Thymus (tissue), 11 donors: ENCODE data around the gene RFX2. TPM values are rescaled to one million over a fixed set of nuclear protein-coding genes. Genes with fewer than 3 reads are reported as not detected.
"Not testable (repeated sequence)": the region's sequence is repeated elsewhere in the genome, so short reads cannot be mapped to it uniquely, and the experiment has no call there.

Experiments
- DNase-seq, 9 donors: peaks; one replicate each; pipeline ENCODE4 v3.0.0-alpha.2; 2013; ENCODE audit warnings: low spot score in 9 of 9, low read depth in 6 of 9, missing footprints in 1 of 9
- H3K27ac ChIP-seq, 2 donors: one replicate each; pipeline ENCODE4 v1.5.1; 2013; ENCODE audit warnings: control low read depth in 1 of 2, low read depth in 1 of 2, low read length in 1 of 2, mild to moderate bottlenecking in 1 of 2, moderate library complexity in 1 of 2
- H3K27me3 ChIP-seq, 2 donors: one replicate each; pipeline ENCODE4 v1.5.1; 2013; ENCODE audit warnings: low read length in 1 of 2; ENCODE audit not compliant: control insufficient read depth in 2 of 2, insufficient read depth in 1 of 2
- H3K36me3 ChIP-seq, 2 donors: one replicate each; pipeline ENCODE4 v1.5.1; 2013; ENCODE audit warnings: low read length in 1 of 2, mild to moderate bottlenecking in 1 of 2, moderate library complexity in 1 of 2; ENCODE audit not compliant: control insufficient read depth in 2 of 2, insufficient read depth in 2 of 2
- H3K4me1 ChIP-seq, 2 donors: one replicate each; pipeline ENCODE4 v1.5.1; 2013; ENCODE audit warnings: low read length in 2 of 2; ENCODE audit not compliant: control insufficient read depth in 2 of 2, insufficient read depth in 2 of 2
- H3K4me3 ChIP-seq, 2 donors: one replicate each; pipeline ENCODE4 v1.5.1; 2013; ENCODE audit warnings: low read length in 2 of 2, control low read depth in 1 of 2, mild to moderate bottlenecking in 1 of 2
- H3K9me3 ChIP-seq, 2 donors: one replicate each; pipeline ENCODE4 v1.5.1; 2013; ENCODE audit warnings: low read length in 1 of 2, mild to moderate bottlenecking in 1 of 2; ENCODE audit not compliant: control insufficient read depth in 2 of 2, insufficient read depth in 1 of 2
- WGBS: extraction: QIAGEN DNeasy Blood & Tissue Kit; methylation state at CpG from one replicate; pipeline ENCODE4 v1.1.7; 2013; 5-methylcytosine and 5-hydroxymethylcytosine counted together
- polyA plus RNA-seq: library from polyadenylated mRNA; stranded (reverse); fragments of 200-250 nt; gene quantifications from one replicate; pipeline ENCODE4 v1.2.3, GENCODE V29; 2013
- total RNA-seq: library from RNA; stranded (reverse); fragments of 120-200 nt; gene quantifications from one replicate; pipeline ENCODE4 v1.2.4, GENCODE V29; 2013
- donor health status: healthy.

The RFX2 gene
- total and polyA plus RNA-seq, 2 donors = 3.4 to 4.6 TPM

DNA sequence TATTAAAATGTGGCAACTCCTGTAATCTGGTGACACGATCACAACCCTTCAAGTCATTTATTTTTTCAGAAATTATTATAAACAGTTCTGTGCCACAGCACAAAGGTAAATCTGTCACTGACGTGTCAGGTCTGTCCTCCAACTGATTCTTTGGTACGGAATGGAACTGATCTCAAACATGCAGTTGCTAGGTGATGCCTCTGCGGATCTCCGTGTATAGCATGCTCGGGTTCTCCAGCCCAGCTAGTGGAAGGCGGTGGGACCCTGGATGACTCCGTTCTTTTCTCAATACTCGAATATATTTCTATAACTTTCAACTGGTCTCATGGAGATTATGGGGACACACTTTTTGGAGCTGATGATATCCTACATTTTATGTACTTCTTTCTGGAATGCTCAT is 143.4 kb downstream of the RFX2 start:
- Histone ChIP-seq H3K4me1 (peaks cover 30 to 82% of the 10 kb centered on the region in 2 donors), H3K36me3 (peaks cover 27 to 41% of the 10 kb centered on the region in 2 donors), H3K4me3 (no peak overlapping the region), H3K27ac (no peak overlapping the region), H3K9me3 (peaks cover 0 to 5% of the 10 kb centered on the region in 2 donors), H3K27me3 (no peaks in the 10 kb centered on the region)
- no peak for DNase-seq
- WGBS = 97% methylated on average over 9 of the region's 9 CpGs

DNA sequence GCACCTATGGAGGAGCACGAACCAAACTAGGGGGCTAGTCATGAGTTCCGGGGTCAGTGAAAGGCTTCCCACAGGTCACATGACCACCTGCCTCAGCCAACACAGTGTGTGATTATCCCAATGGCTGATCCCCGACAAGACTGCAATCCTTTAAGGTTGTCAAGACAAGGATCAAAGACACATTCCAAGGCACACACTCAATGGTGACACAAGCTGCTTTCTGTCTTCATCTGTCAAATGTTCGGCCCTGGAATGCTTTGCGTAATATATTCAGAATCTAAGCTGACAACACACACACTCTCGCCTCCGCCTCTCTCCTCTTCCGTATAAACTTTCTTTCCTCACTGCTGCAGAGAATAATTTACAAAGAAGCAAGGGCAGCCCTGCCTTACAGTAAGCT is 144.1 kb downstream of the RFX2 start:
- Histone ChIP-seq H3K27me3 (no peaks in the 10 kb centered on the region), H3K9me3 (peaks cover 0 to 5% of the 10 kb centered on the region in 2 donors), H3K4me1 (peaks cover 29 to 82% of the 10 kb centered on the region in 2 donors), H3K27ac (no peak overlapping the region), H3K4me3 (no peak overlapping the region), H3K36me3 (peaks cover 27 to 38% of the 10 kb centered on the region in 2 donors)
- no peak for DNase-seq
- 95% methylated on average over 8 of the region's 8 CpGs for WGBS

DNA sequence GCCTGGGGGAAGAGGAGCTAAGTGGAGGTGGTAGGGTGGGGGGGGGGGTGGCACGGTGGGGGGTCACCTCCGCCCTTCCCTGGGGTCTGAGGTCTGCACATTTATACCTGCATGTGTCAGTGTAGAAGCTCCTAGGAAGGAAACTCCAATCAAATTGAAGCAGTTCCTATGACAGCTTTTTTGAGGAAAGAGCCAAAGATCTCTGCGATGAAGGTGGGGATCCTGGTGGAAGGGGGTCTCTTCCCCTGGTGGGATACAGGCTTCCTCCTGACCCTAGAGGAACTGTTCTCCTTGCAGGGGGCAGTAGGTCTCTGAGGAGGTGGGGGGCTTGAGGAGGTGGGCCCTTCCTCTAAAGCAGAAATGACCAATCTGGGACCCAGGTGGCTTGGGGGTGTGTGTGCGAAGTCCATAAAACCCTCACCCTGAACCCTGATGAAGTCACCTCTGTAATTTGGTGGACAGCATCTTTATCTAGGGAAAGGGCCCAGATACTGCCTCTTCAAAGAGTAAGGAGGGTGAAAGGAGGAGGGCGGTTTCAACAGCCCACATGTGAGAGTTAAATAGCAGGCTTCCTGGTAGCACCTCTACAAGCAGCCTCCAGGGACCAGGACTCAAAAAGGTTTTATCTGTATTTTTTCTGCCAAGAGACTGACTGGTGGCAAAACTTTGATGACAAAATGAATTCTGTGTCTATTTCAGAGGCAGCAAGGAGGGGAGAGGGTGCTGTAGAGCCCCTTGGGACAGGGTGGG is 145.3 kb downstream of the RFX2 start:
- 91% methylated on average over 5 of the region's 5 CpGs for WGBS
- peaks cover 0 to 5% of the 10 kb centered on the region in 2 donors for H3K9me3 ChIP-seq
- DNase-seq = peak in 1 of 9 donors; percentile 59

DNA sequence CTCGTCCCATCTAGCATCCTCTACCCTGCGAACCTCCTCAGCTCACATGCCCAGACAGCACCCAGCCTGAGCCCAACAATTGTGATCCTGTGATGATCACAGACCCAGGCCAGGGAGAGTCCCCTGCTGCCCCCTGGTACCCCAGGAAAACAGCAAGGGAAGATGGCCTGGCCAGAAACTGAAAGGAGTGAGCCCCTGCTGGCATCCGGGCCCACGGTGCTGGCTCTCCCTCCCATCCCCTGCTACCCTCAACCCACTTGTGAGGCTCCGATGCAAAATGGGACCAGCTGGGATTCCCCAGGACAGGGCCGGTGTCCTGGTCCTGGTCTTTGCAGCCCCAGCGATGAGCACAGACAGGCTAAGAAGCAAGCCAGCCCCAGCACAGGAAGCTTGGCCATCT is 146.4 kb downstream of the RFX2 start:
- WGBS = 98% methylated on average over 7 of the region's 7 CpGs
- no peaks in the 10 kb centered on the region for H3K27me3 ChIP-seq
- H3K4me1 ChIP-seq = peaks cover 43 to 89% of the 10 kb centered on the region in 2 donors
- peaks cover 24 to 27% of the 10 kb centered on the region in 2 donors for H3K36me3 ChIP-seq
- no peak overlapping the region for H3K4me3 ChIP-seq
- no peak for DNase-seq
- H3K9me3 ChIP-seq = peaks cover 0 to 5% of the 10 kb centered on the region in 2 donors
- peak overlapping the region; percentile 6 to 97 for H3K27ac ChIP-seq

More for the DNA sequence above, 145.3 kb downstream of the RFX2 start:
- Histone ChIP-seq H3K4me1 (peaks cover 33 to 88% of the 10 kb centered on the region in 2 donors), H3K27me3 (no peaks in the 10 kb centered on the region), H3K4me3 (no peak overlapping the region), H3K27ac (peak overlapping the region in 1 of 2 donors; percentile 78), H3K36me3 (peaks cover 26 to 38% of the 10 kb centered on the region in 2 donors)

DNA sequence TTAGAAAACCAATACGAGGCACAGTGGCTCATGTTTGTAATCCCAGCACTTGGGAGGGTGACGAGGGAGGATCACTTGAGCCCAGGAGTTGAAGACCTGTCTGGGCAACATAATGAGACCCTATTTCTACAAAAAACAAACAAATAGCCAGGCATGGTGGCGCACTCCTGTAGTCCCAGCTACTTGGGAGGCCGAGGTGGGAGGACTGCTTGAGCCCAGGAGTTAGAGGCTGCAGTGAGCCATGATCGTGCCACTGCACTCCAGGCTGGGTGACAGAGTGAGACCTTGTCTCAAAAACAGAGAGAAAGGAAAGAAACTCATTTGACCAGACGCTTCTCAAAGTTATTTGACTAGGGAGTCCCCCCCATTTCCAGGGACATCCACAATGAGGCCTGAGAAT is 147.0 kb downstream of the RFX2 start:
- H3K9me3 ChIP-seq, H3K4me3 ChIP-seq, H3K27me3 ChIP-seq, DNase-seq: not testable (repeated sequence)
- H3K27ac ChIP-seq = peak overlapping the region; percentile 21 to 97
- peaks cover 26 to 27% of the 10 kb centered on the region in 2 donors for H3K36me3 ChIP-seq
- 96% methylated on average over 6 of the region's 6 CpGs for WGBS
- H3K4me1 ChIP-seq = peaks cover 49 to 89% of the 10 kb centered on the region in 2 donors

DNA sequence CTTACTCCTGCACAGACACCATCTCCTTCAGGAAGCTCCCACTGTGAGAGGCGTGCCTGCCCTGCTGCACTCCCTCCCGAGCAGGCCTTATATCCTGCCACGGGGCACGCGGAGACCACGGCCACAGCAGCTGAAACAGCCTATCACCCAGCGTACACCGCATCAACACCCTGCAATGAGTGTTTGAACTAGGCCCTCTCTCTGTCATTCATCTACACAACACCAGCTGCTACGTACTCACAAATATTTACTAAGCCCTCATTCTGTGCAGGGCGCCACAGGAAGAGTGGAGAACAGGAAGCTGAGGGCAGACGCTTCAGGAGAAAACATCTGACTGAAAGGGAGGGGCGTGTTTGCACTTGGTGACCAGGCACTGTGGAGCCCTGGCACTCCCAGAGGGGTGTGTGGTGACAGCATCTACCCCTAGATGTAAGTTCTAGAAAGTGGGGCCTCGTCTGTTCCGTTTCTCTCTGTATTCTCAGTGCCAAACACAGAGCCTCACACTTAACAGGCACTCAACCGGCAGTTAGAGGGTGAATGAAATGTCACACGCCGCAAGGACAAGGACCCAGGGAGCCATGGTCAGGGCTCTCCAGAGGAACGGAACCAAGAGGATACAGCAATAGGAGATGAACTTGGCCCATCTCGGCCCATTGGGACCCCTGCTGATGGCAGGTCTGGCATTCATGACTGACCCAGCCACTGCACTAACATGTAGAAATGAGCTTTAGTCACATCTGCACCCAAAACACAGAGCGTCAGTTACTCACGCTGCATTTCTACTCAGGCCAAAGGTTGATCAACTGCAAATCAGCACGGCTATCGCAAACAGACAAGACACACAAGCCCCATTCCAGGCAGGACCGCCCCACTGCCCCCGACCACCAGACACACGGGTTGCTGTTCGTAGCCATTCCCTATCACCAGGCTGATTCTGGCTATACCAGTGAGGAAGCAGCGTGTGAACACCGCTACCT is 148.0 kb downstream of the RFX2 start:
- 43% methylated on average over 29 of the region's 29 CpGs for WGBS
- H3K4me1 ChIP-seq = peaks cover 48 to 87% of the 10 kb centered on the region in 2 donors
- H3K36me3 ChIP-seq = peaks cover 25 to 27% of the 10 kb centered on the region in 2 donors
- H3K4me3 ChIP-seq = no peak overlapping the region
- peak overlapping the region; percentile 94 to 97 for H3K27ac ChIP-seq
- peaks cover 0 to 5% of the 10 kb centered on the region in 2 donors for H3K9me3 ChIP-seq
- H3K27me3 ChIP-seq = no peaks in the 10 kb centered on the region
- peak; percentile 69 to 94 (median 84) for DNase-seq

DNA sequence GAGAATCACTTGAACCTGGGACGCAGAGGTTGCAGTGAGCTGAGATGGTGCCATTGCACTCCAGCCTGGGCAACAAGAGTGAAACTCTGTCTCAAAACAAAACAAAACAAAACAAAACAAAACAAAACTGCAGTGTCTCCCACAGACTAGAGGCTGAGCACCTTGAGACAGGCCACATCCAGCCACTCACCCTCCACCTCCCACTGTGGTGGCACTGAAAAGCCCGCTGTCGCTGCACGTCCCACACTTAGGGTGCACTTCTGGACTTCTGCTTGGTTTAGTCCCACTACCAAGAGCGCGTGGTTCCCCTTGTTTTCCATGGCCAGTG is 148.7 kb downstream of the RFX2 start:
- H3K4me1 ChIP-seq = peaks cover 52 to 91% of the 10 kb centered on the region in 2 donors
- not testable (repeated sequence) for DNase-seq, H3K9me3 ChIP-seq, H3K4me3 ChIP-seq, H3K27me3 ChIP-seq
- WGBS = 63% methylated on average over 6 of the region's 6 CpGs
- H3K27ac ChIP-seq = peak overlapping the region; percentile 94 to 97
- peaks cover 25 to 26% of the 10 kb centered on the region in 2 donors for H3K36me3 ChIP-seq

DNA sequence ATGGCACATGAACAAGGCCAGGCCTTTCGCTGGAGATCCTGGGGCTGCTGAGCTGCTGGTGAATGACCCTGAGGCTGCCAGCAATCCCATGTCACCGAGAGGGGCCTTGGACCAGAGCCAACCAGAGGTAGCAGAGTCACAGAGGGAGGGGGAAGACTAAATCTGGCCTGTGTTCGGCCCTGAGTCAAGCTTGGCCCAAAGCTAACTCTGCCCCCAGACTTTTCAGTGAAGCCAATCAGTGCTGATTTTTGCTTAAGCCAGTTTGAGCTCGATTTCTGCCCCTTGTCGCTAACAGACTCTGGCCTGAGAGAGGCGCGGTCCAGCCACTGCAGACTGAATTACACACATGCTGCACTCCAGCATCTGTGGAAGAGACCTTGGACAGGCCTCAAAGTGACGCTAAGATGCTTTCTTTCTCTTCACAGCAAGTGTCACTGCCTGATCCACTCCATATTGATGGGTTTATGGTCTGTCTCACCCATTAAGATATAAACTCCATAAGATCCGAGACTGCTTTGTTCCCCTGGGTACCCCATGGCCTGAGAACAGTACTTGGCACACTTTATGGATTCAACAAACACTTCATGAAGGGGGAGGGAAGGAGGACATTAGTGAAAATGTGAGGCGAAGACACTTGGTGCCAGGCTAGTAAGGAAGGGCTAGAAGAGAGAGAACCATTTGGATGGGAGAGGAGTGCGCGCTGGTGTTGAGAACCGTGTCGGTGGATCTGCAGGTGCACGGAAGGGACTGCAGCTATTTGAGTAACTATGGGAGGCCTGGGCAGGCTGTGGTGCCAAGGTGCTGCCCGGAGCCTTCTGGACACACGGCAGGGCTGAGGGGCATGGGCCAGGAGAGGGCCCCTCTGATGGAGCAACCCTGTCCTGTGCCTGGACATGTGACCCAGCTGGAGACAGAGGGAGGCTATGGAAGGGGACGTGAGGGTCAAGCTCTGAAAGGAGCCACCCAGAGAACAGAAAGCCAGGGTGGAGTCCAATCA is 150.0 kb downstream of the RFX2 start:
- H3K9me3 ChIP-seq = peaks cover 0 to 5% of the 10 kb centered on the region in 2 donors
- peaks cover 53 to 90% of the 10 kb centered on the region in 2 donors for H3K4me1 ChIP-seq
- WGBS = 94% methylated on average over 18 of the region's 18 CpGs
- H3K36me3 ChIP-seq = peaks cover 18 to 20% of the 10 kb centered on the region in 2 donors
- peak overlapping the region; percentile 56 to 97 for H3K27ac ChIP-seq
- H3K4me3 ChIP-seq = no peak overlapping the region
- no peak for DNase-seq
- H3K27me3 ChIP-seq = no peaks in the 10 kb centered on the region
